ENCODE measurements around the gene PTPRQ.
"Not testable (repeated sequence)": the region's sequence is repeated elsewhere in the genome, so short reads cannot be mapped to it uniquely, and the experiment has no call there.

Gene PTPRQ

DNA sequence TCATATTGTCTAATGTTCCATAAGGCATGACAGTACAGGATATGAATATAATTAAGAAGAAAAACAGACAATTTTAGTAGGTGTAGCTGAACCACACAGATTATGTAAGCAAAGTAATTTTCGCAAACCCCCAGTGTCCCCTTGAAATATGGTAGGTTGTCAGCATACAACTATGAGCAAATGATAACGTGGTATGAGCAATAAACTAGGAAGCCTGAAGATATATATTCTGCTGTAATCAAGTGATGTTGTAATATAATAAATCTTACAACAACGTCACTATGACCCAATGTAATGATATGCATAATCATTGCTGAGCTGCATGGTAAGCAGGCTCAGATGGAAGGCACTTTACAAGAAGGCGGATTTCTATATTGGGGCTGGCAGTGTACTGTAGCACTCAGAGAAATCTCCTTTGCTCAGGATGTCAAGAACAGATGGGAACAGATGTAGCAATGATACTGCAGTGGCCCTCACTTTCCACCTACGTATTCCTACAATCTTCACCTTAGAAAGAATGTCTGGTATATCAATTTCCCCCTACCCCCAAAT is 215.6 kb downstream of the PTPRQ start:
- DNase-seq = no peak

DNA sequence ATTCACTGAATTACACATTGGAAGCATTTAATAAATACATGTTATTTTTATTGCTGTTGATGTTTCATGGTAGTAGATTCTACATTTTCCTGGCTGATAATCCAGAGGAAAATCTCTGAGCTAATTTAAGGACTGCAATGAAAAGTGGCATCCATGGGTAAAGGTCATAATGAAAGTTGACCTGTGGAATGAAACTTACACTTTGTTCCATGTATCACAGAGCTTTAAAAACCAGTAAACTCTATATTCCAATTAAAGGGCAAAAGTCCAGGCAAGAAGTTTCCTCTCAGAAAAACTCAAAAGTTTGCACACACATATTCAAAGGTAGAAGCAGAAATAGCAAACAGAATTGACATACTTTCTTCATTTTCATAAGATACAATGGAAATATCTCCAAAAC is 218.6 kb downstream of the PTPRQ start:
- DNase-seq = no peak

DNA sequence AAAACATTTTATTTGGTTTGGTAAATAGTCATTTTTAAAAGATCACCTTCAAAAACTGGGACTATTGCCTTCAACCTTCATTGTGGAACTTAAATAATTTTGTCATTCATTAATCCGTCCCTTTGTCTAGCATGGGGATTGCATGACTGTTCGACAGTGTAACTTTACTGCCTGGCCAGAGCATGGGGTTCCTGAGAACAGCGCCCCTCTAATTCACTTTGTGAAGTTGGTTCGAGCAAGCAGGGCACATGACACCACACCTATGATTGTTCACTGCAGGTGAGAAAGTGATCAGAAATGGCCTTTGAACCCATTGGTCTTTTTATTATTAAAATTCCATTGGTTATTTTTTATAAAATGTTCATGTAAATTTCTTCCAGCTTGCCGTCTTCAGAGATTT is 226.2 kb downstream of the PTPRQ start:
- DNase-seq = no peak

DNA sequence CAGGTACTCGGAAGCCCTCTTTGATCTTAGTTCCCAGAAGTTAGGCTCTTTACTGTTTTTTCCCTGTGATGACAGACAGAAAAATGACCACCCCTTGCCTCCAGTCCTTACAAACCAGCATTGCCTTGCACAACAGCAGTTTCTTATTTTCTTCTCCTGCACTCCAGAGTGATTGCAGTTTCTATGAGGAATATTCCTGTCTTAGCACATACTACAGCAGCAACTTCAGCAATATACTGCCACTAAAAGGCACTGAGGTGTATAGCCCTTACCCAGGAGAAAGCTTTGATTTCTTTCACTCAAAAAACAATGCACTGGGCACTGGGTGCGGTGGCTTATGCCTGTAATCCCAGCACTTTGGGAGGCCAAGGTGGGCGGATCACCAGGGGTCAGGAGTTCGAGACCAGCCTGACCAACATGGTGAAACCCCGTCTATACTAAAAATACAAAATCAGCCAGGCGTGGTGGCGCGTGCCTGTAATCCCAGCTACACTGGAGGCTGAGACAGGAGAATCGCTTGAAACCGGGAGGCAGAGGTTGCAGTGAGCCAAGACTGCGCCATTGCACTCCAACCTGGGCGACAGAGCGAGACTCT is 232.1 kb downstream of the PTPRQ start:
- not testable (repeated sequence) for DNase-seq

DNA sequence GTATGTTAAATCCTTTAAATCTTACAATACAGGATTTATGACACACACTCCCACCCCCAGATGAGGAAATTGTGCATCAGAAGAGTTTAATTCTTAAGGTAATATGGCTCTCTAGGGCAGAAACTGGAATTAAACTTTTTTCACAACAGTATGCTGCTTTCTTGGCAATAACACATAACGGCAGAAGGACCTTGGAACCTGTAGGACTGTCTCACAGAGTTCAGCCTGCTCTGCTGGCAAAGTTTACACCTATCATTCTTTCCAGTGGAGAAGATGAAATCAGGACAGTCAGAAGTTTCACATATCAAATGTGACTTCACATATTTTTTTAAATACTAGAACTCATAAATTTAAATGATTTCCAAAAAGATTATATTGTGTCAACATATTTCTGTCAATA is 232.8 kb downstream of the PTPRQ start:
- no peak for DNase-seq

DNA sequence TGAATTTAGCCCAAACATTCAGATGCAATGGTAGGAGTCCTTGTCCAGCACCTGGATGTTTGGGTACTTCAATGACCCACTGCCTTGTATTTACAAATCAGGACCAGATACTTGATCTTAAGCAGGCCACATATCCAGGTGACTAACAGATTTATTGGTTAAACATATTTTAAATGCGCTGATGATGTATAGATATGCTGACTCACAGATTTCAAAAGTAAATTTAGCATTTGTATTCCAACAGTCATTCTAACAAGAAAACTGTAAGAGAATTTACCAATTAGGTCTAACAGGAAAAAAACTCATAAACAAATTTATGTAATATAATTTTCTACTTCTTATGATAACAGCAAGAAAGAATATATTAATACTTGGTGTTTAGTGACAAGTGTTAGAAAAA is 234.0 kb downstream of the PTPRQ start:
- DNase-seq = no peak

DNA sequence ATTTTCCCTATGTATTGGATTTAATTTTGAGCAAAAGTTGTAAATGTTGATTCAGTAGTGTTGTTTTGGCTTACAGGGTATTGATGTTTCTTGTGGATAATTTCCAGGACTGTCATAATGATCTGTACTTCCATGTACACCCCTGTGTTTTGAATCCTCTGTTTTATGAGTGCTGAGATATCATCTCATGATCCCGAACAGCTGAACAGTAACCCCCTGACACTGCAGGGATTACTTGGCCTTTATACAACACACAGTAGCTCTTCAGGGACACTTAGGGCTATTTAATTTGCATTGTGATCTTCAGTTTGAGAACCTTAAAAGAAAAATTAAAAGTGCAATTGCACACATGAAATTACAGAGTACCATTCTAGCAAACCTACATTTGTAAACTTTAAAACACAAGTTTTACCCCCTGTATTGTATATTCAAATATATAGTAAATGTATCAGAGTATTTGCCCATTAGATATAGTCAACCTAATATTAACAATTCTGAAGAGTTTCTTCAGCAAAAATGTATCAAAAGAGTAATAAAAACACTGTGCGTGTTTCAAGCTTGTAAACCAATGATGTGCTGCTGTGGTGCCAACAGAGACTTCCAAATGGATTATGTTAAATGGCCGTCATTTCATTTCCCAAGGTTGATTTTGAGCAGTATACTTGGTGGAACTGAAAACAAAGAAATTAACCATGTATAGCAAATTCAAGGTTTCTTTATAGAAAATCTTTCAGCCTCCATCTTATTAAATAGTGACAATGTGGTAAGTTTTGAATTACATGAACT is 235.5 kb downstream of the PTPRQ start:
- DNase-seq = no peak

DNA sequence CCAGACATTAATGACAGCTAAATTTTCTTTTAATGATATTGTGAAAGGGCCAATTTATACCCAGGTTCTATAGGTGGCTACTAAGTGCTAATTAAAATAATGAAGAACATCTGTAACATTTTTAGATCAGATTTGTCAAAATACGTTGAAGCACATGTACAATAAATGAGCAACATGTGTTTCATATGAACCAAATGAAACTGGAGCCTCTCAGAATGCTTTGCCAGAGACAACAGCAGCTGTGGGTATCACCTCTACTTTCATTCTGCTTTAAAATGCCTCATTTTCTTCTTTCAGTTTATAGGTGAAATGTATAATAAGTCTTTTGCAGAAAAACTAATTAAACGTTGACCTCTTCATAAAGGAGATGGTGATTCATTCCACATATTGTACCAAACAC is 237.3 kb downstream of the PTPRQ start:
- no peak for DNase-seq

DNA sequence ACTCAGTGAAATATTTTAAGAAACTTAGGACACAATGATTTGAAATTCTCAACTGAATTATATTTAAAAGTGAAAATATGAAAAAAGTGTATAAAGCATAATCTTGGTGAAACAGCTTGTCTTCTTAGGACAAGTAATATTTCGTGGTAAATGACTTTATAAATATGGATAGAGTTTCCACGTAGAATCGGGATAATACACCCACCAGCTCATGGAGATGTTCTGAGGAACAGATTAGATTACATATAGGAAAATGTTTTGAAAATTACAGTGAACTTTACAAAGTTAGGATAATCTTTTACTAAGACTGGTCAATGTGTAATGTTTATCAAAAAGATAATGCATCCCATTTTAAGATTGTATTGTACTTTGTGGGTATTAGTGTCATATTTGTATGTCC is 237.8 kb downstream of the PTPRQ start:
- DNase-seq = no peak

DNA sequence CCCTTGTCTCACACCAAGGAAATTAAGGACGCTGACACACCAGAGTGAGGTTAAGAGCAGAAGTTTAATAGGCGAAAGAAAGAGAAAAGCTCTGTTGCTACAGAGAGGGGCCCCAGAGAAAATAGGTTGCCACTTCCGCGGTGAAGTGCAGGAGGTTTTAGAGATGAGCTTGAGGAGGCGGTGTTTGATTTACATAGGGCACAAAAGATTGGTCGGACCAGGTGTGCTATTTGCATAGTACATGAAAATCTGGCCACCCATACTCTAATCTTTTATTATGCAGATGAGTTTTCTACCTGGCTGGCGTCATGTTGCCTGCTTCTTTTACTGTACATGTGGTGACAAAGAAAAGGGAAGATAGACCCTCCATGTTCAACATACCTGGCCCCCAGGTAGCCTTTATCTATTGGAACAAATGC is 240.1 kb downstream of the PTPRQ start:
- DNase-seq = no peak

DNA sequence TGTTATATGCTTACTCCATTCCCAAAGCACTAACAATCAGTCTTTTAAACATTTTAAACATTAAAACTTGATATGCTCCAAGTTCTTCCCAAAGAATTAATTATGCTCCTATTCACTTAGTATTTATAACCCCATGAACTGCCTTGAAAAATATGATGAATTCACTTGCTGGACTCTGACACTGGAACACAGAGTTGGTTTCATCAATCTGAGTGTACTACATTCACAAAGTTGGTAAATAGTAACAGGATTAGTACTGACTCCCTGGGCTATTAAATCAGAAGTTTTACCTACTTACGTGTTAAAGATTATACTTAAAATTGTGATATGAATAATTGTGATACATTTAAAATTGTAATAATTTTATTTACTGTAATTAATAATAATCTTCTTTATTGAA is 246.1 kb downstream of the PTPRQ start:
- no peak for DNase-seq

DNA sequence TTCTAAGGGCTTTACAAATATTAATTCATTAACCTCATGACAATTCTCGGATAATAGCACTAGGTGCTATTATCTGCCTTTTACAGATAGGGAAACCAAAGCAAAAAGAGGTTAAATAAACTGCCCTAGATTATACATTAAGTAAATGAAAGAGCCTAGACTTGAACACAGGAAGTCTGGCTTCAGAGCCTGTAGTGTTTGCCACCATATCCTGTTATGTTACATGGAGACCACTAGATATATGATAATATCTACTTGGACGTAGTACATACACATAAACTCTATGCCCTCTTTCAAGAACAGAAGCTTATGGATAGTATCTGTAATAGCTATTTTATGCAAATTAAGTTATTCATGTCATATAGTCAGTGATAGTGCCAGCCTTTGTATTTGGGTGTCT is 246.5 kb downstream of the PTPRQ start:
- DNase-seq = no peak

DNA sequence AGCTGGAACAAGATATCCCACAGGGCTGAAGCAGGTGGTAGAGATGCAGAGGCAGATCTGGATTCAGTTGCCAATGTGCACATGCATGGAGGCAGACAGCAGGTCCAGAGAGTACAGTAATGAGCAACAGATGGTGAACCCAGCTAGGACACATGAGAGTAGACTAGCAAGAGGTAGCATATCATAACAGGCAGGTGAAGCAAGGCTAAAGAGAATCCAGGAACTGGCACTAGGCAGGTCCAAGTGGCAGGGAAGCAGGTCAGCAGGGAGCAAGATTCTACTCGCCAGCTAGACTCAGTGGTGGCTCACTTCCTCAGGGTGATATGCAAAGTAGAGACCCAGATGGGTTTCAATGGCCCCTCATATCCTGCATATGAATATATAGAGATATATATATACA is 248.1 kb downstream of the PTPRQ start:
- DNase-seq = no peak

DNA sequence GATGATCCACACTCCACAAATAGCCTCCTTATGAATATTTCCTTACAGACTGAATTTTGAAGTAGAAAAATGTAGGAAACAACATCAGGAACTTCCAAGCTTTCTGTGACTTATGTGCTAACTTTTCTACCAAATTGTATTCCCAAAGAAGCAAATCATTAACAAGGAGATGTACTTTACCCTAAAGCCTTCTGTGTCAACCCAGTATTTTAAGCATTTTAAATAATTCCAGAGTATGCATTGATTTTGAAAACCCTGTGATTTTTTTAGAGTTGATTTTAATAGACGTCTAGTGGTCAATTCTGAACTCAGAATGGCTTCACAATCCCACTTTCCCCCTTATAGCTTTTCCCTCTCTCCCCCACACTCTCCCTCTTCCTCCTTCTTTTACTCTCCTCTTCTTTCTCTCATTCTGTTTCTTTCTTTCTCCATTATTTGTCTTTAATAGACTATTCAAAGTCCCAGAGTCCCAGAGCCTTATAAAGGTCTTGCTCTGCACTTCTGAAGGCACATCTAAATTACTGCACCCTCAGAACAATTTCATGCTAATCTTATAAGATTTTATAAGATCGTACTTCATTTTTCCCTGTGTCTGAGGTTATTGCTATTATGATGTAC is 253.3 kb downstream of the PTPRQ start:
- no peak for DNase-seq

DNA sequence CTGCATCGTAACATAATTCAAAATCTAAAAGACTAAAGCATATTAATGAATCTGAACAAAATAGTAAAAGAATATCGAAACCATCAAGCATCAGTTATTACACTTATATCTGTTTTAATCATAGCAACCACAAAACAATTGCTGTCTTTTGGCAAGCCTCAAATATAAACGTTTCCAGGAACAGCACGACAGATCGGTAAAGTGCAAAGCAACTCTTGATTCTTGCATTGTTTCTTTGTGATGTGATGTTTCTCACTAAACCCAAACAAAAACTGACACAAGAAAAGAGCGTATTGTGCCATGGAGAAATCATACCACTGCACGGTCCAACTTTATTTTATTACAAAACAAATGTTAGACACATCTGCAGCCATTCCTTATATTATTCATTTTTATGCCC is 254.2 kb downstream of the PTPRQ start:
- DNase-seq = no peak

DNA sequence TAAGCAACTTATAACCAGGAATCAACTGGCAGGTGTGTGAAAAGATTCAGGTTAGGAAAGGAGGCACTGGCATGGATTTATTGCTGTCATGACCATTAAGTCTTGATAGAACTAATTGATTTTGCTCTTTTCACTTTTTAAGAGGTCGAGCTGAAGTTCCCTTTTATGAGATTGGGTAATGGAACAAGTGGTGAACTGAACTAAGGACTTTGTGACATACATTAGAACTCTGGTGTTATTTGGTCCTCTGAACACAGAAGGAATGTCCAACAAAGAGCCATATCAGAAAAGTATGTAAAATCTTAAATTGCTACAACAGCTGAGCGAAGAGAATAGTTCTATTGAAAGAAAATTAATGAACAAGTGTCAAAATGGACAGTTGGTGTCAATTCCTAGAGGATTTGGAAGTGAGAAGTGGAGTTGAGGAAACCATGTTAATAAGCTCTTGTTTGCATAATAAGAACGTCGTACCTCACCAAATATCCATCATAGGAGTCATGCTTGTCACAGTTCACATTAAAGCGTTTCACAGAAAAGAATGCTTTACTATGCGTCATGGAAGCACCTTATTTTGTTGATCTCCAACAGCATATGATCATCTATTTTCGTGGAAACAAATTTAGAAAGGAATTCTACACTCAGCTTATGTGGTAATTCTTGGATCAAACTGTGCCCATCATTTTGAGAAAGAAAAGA is 255.0 kb downstream of the PTPRQ start:
- DNase-seq = no peak

DNA sequence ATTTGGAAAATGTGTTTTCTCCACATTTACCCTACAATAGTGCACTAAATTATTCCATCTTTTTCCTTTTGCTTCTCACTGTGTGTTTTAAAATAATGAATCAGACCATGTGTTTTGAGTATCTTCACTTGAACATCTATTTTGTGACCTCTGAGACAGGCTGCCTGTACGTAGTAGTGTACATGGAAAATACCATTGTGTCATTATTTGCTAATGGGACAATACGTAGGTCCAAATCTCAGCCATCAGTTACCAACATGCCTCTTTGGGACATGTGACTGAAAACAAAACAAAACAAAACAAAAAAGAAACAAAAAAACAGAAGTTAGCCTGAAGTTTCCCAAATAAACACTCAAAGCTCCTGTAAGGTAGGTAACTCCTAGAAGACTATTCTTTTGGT is 256.3 kb downstream of the PTPRQ start:
- DNase-seq = no peak

DNA sequence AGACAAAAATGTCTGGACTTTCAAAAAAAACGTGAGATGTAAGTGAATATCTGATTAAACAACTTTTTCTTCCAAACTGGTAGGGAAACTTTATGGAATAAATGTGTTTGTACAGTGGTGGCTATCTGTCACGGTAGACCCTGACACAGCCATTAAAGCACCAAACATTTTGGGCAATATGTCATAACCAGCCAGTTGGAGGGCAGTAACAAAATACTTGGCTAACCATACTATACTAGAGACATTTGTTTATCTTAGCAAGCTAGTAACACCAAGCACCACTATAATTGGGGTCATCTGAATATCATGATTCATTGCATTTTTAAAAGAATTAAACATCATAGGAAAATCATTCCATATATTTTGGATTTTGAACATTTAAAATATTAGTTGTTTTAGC is 257.4 kb downstream of the PTPRQ start:
- DNase-seq = no peak

DNA sequence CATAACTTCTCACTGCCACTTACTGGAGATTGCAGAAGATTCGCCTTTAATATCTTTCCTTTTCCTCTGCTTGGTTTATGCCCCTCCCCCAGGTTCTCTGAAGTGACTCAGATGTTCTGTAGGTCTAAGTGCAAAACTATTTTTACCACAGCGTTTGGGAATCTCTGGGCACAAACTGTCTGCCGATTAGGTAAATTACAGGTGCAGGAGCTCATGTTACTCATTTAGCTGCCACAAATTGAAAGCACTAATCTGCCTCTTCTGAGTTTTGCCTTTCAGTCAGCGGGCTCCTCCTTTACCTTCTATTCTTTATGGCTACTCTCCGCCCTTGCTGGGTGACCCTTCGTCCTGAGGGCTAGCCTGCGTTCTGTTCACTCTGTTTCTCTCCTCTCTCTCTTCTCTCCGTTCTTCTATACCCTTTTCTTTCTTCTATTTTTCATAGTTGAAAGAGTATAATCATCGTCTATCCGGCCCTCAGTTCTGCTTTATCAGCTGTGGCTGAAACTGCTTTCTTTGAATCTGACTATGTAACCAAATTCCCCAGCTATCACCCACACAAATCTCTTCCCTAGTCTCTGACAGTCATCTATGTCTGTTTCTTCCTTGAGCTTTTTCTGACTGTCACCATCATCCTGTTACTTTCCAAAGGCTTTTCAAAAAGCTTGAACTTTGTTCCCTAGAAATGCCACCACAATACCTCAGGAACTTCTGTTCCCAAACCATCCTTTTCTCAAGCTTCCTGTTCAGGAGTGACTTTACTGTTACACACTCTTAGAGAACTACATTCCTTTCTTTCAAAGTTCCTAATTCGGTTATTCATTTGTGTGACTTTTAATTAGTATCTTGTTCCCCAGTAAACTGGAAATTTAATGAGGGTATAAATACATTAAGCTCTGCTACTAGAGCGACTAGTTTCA is 259.1 kb downstream of the PTPRQ start:
- no peak for DNase-seq

DNA sequence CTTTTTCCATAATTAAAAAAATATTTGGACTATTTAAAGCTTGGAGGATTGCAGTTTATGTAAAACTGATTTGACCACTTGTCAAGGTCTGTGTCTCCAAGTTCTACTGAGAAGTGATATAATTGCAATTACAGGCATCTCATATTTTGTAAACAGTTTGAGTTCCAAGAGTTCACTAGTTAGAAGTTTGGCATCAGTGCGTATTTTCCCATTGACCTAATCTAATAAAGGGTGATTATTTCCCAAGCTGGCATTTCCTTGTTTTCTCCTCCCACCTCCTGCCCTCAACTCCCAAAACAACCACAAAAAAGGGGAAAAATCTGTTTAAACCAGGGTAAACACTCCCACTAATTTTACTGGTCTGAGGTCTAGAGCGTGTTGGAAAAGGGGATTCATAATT is 260.4 kb downstream of the PTPRQ start:
- no peak for DNase-seq

DNA sequence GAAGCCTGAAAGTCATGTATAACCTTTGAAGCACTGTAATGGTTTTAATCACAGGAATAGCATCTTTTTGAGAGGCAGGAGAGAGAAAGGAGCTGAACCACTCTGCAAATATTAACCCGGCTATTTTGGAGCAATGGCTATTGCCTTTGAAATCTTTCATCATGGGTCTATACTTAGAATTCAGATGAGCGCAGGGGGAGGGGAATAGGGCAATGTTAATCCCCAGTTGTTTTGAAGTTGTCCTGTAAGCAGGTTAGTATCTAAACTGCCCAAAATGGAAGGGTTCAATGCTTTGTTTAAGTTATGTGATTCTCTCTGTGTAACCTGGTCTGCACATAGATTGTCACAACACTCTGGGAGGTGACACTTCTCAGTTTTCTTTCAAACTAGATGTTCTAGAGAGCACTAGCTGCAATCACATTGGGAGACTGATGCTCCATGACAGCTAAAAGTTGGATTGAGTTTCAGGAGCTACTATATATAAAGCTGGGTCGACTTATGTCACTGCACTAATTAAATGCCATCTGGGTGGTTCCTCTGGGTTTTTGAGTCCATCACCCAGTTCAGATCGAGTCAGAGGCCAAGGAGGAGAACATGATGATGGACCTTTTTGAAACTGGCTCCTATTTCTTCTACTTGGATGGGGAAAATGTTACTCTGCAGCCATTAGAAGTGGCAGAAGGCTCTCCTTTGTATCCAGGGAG is 263.2 kb downstream of the PTPRQ start, which contains the start of gene MYF6:
Gene MYF6, plus strand, starts transcription at position 509 of the 704 bp plus-strand sequence. Its CDS starts 86 bp downstream, at position 595.
- no peak for DNase-seq

Data from central memory CD4-positive, alpha-beta T cell (primary cell).